Ammon's horn (tissue), 1 donor: Measurements from ENCODE around the gene C3AR1.
"Not testable (repeated sequence)": the region's sequence is repeated elsewhere in the genome, so short reads cannot be mapped to it uniquely, and the experiment has no call there.

Experiments
- DNase-seq: peaks from one replicate; pipeline ENCODE4 v3.0.0-alpha.2; 2016; ENCODE audit warnings: low spot score

The C3AR1 gene

DNA sequence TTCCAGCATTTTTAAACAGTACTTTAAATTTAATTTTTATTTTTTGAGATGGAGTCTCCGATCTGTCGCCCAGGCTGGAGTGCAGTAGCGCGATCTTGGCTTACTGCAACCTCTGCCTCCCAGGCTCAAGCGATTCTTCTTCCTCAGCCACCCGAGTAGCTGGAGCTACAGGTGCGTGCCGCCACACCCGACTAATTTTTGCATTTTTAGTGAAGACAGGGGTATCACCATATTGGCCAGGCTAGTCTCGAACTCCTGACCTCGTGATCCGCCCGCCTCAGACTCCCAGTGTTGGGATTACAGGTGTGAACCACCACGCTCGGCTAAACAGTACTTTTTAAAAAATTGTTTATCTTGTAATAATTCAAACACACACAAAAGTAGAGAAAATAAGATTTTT, 37.9 kb downstream of the C3AR1 start:
- no peak for DNase-seq

DNA sequence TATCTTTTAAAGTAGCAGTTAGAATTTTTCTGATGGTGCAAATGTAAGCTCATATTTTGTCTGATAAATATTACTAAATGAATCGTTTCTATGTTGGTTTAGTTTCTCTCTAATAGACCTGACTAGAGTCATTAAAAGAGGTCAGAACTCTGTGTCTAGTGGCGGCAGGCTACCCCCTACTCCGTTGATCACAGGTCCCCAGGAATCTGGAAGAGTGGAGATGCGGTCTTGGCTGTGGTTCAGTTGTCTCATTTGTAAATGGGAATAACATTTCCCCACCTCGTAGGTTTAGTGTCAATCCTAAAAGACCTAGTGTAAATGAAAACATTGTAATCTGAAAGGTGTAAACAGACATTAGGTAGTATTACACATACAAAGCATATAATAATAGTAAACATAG, 38.3 kb downstream of the C3AR1 start:
- no peak for DNase-seq

DNA sequence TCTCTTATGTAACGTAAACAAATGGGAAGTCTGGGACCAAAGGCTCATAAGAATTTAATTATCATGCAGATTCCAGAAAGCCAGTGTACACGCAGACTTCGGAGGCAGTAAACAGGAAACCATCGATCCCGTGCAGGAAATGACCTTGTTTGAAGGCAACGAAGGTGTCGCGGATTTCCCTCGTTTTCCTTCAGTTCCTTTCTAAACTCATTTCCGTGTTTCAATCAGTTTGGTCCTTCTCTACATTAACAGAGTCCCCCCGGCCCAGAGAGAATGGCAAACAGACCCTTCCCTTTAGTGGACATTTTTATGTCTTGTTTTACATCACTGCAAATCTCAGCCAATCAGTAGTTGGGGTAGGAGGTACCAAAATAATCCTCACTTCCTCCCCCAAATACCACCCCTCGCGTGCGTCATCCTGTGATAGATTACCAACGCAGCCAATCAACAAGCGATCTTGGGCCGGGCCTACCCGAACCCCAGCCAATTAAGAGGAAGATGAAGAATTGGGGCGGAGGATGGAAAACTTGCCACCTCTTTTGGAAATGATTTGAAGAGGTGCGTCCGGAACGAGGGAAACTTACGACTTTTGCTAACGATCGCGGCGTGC, 39.8 kb downstream of the C3AR1 start:
- peak; percentile 99 for DNase-seq

DNA sequence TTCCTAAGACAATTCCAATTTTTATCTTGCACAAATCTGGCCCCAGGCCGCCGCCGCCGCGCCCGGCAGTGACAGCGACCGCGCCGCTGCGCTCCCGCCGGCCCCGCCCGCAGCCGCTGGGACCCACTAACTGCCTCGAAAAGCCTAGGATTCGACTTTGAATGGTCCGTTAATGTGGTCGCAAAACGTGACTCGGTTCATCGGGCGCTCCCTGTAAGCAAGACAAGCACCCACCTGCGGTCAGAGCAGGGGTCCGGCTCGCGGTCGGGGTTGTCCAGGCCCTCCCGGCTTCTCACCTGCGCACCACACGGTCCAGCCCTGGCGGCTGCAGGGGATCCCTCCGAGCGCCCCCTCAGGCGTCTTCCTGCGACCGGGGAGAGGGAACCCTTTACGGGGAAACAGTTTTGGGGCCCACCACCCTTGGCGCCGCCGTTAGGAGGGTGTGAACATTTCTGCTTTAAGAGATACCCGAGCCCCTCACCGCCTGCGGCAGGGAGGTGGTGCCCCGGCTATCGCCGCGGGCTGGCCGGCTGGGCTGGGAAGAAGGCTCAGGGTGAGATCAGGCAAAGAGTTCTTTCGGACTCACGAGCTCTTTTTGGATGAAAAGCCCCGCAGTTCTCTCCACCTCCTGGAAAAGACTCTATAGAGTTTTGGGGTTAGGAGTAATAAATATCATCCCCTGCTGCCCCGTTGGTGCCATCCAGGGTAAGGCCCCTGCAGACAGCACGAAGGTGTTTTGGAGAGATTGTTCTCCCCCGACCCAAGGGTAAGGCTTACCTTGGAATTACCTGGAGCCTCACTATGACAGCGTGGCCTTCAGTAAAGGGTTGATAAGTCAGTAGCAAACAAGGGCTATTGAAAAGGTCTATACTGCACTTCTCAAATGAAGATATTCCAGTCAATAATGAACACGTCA, 47.2 kb downstream of the C3AR1 start:
- DNase-seq, result no peak

- not testable (repeated sequence) for DNase-seq
Observed at GRCh38 chr12:8018213-8018612, 47.9 kb downstream of the C3AR1 start.

- DNase-seq, result no peak
Observed at GRCh38 chr12:8014836-8015235, 51.3 kb downstream of the C3AR1 start.

DNA sequence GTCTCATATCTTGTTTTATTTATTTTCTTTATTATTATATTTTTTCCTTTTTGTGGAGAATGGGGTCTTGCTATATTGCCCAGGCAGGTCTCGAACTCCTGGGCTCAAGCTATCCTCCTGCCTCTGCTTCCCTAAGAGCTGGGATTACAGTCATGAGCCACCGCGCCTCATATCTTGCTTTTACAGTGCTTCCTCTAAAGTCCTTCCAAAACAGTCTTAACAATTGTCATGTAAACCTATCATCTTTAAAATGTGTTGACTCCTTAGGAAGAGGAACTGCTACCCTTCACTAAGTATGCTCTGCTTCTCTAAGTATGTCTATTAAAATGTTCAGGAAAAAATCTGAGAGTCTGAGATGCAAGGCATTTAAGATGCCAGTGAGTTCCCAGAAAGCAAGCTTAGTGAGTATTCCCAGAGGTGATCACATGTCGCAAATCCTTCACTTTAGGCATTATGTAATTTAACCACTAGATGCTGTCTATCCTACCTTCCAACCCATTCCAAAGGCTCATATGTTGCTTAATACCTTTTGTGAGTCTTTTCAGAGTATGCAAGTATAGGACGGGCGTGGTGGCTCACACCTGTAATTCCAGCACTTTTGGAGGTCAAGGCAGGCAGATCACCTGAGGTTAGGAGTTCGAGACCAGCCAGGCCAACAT, 53.4 kb downstream of the C3AR1 start:
- DNase-seq, result no peak

DNA sequence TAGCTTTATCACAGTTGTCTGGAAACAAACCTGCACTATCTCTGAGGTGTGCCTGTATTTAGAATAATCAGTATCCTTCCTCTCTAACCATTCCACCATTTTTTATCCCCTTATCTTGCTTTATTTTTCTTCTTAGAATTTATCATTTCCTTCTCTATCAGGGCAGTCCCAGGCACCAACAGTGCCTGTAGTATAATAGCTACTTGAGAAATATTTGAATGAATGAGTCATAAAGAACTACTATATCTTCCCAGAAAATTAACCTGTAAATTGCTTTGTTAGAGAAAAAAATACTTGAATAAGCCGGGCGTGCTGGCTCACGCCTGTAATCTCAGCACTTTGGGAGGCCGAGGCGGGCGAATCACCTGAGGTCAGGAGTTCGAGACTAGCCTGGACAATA, 54.8 kb downstream of the C3AR1 start:
- DNase-seq, result no peak
